NCI-H510A (cell line): ENCODE data around the gene SUSD4.
A peak's percentile ranks its signal among the peaks of the same experiment; 100 is the strongest.
"Not testable (repeated sequence)": the region's sequence is repeated elsewhere in the genome, so short reads cannot be mapped to it uniquely, and the experiment has no call there.

Experiments used
- DNase-seq: peaks from one replicate; lab custom pipeline; 2025; lab: John Stamatoyannopoulos, UW

The SUSD4 gene

DNA sequence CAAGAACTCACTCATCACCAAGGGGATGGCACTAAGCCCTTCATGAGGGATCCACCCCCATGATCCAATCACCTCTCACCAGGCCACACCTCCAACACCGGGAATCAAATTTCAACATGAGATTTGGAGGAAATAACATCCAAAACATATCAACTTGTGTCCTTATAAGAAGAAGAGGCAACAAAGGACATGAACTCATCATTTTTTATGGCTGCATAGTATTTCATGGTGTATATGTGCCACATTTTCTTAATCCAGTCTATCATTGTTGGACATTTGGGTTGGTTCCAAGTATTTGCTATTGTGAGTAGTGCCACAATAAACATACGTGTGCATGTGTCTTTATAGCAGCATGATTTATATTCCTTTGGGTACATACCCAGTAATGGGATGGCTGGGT, 112.6 kb downstream of the SUSD4 start:
- DNase-seq, result not testable (repeated sequence)

DNA sequence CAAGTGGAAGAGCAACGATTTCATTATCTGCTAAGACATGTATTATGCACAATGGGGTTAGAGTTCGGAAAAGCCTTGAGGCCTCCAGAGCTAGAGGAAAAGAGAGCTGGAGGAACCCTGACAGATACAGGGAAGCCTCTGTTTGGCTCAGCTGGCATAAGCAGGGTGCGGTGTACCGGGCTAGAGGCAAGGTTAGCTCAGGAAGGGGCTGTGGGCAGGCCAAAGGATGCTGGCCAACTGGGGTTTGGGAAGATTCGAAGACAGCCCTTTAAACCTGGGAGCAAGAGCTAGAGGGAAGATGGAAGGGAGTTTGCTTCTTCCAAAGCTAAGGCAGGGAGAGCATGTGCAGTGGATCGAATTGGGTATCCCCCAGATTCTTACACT, 113.4 kb downstream of the SUSD4 start:
- no peak for DNase-seq

DNA sequence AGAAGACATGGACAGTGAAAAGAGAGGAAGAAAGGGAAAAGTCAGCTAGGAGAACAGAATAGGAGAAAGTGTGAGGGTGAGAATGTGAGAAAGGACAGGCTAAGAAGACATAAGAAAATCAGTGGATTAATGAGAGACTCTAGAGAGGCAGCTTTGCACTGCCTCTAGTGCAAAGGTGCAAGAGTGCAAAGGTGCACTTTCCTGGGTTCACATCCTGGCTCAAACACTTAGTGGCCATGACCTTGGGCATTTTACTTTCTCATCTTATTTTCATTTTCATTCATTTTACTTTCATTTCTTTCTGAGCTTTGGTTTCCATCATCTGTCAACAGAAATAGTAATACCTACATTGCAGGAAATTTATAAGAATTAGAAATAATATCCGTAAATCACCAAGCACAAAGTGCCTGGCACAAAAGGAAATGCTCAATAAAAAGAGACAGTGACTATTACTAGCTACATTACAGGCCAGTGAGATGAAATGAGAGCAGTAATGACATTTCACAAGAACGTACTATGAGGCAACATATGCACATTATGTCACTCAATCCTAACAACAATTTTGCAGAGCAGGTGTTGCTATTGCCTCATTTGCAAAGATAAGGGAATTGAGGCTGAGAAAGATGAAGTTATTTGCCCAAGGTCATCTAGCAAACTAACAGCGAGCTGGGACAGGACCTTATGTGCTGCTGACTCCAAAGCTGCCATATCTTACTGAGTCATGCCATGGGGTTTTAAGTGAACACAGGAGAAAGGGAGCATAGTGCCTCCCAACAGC, 113.9 kb downstream of the SUSD4 start:
- no peak for DNase-seq

DNA sequence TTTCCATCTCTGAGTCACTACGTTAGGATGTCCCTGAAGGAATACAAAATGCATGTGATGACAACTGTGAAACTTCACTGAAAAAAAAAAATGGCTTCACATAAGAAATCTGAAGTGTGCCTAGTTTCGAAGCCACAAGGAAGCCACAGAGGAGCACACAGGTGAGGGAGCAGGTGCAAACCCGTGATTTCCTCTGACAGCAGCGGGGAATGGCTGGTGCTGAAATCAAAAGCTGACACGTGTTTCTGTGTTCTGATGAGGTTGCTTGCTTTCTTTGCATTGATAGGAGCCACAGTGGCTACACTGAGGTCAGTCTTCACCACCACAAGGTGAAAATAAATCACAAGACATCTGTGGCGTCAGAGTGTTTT, 115.2 kb downstream of the SUSD4 start:
- DNase-seq, result peak; percentile 31

DNA sequence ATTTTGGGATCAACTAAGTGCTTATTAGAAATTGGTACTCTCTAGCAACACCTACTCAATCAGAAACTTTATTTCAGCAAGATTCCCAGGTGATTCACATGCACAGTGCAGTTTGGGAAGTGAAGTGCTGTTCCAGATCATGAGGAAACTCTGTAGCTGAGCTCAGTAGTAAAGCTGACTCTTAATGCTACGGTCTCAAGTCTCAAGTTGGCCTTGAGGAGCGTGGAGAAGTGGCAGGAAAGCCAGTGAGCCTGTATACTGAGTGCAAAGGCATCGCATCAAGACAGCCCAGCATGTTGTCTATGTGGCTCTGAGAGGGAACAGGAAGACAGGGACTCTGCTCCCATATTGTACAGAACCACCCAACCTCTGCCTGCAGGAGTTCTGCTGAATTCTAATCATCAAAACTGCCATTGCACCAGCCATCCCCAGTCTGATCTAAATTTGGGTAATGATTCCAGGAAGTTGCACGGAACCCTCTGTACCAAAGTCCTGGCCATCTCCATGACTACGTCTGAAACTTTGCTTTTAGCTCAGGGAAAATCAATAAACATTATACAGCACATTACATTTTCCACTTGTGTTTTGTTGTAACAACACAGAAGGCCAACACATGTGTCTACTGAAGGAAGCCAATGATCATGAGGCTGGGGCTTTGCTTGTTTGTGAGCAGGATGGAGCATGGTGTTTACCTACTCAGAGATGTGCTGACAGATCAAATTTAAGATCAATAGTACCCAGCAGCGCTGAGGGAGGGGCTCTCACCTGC, 115.8 kb downstream of the SUSD4 start:
- peak; percentile 31 for DNase-seq

DNA sequence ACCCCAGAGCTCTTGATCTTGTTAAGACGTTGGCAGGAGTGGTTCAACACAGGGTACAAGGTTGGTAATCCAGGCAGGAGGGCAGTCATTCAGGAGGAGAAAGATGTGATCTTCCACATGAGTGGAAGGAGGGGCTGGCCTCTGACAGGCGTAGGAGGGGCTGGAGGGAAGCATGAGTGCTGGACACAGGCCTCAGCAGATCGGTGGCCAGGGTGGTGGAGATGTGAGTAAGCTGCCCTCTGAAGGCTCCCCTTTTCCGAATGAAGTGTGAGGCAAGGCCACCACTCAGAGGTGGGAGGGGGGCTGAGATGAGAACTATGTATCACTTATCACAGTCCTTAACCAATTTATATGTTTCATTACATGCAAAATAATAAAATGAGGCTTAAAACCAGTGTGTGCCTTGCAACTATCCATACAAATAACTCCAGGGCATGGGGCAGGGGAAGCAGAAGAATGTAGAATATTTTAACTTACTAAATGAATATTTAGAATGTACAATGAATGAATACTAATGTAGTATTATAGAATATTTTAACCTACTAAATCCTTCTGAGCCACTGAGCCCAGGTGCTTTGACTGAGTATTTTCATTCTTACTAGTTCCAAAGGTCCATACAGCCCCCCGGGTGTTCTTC, 117.4 kb downstream of the SUSD4 start:
- DNase-seq, result no peak

DNA sequence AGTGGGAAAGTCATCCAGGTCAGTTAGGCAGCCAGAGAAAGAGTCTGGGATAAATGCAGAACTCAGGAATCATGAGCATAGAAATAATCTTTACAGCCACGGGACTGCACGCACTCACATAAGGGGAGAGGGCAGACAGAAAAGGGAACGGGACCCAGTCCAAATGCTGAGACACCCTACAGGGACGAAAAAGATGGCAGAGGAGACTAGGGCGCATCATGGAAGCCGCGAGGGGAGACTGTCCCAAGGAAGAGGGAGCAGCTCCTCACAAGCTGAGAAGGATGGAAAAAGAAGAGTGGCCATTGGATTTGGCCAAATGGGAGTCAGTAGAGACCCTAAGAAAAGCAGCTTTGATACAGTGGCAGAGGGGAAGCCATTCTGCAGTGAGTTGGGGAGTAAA, 118.0 kb downstream of the SUSD4 start:
- DNase-seq, result no peak

DNA sequence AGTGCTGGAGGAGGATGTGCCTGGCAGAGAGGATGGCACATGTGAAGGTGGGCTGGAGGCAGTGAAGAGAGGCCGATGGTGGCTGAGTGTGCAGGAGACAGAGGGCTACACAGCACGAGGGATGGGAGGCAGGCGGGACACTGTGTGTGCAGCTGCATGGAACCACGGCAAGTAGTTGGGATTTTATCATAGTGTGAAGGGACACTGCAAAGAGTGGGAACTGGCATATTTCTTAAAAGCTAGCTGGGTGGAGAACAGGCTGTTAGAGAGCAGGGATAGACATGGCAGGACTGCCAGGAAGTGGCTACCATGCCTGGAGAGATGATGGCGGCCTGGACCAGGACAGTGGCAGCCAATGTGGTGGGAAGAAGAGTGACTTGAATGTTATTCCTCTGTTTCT, 118.6 kb downstream of the SUSD4 start:
- no peak for DNase-seq

DNA sequence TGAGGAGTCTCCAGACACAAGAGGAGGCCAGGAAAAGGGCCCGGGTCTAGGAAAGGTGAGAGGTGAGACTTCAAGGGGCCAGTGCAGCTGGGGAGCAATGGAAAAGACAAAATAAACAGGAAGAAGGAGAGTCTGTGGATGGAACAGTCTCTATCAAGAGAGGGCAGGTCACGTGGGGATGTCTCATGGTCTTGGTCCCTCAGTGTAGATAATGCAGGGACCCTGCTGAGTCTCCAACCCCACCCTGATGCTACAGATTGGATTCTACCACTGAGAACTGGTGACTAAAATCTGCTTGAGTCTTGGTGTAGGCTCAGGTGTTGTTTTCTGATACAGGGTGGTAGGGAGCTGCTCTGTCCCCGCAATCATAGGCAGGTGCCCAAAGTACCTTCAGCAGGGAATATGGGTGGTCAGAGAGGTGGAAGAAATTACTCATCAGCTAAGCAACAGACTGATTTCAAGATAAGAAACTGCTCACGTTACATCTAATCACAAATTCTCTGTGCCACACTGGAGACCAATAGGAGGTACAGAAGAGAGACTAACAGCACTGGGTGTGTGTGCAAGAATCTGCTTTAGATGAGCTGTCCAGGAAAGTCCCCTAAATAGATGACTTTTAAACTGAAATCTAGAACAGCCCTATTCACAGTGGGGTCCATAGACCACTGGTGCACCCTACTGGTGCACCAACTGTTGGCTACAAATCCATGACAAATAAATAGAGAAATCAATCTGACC, 119.4 kb downstream of the SUSD4 start:
- DNase-seq, result no peak

DNA sequence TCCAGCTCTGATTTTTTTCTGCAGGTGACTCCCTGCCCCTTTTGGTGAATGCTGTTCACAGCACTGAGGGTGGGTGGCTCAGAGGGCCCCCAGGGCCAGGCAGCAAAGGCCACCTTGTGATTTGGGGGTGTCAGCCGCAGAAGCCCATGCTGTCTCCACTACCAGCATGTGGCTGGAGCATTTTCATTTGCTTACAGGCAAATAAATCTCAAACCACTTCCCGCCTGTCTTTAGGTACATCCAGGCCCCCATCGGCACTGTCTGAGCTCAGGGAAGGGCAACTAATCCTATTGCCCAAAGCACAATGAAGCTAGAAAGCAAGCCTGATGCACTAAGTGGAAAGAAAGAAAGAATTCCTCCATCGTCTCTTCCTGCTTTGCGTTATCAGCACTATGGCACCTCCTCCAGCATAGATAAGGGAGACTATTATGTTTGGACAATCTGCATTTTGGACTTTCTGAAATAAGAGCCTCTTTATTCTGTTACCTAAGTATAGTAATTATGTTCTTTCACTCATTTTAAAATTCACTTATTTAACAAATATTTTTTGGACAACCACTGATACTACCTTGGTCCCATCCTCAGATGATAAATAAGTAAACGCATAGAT, 120.4 kb downstream of the SUSD4 start:
- no peak for DNase-seq

DNA sequence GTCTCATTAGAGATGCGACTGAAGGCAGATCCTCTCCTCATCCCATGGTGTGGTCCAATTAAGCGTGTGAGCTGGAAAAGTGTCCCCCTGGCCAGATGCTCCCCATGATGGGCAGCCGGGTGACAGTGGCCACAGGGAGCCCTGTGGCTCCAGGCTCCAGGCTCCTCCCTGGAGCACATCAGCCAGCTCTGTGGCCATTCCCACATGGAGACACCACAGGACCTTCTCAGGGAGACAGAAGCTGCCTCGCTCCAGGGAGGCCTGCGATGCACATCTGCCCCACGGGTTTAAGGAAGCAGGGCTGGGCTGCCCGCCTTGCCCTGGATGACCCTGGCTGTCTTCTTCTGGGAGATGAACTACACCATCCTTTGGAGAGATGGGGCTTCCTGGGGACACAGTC, 121.0 kb downstream of the SUSD4 start:
- DNase-seq, result no peak

DNA sequence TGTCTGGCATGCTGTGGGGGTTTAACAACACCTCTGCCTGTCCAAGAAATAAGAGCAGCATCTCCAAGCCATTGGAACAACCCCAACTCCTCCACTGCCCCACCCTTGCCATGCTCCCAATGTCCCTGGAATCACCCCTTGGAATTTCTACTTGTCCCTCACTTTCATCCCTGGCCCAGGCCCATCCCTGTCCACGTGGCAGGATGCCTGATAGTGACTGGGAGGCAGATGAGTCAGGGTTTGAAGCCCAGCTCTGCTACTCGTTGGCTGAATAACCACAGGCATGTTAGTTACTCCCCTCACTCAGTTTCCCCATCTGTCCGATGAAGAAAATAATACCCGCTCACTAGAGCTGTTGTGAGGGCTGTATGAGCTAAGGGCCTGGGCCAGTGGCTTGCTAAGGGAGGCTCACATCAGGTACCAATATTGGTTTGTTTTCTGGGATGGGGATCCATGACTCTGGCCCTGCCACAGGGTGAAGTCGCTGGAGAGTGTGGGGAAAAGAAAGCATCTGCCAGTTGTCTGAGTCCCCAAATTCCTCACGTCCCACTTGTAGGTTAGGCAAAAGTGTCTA, 121.5 kb downstream of the SUSD4 start:
- no peak for DNase-seq

DNA sequence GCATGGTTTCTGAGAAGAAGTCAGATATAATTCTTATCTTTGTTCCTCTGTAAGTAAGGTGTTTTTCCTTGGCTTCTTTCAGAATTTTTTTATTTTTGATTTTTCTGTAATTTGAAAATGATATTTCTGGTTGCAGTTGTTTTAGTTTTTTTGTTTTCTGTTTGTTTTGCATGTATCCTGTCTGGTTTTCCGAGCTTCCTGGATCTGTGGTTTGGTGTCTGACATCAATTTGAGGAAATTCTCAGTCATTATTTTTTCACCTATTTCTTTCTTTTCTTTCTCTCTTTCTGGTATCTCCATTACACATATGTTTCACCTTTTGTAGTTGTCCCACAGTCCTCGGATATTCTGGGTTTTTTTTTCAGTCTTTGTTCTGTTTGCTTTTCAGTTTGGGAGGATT, 123.9 kb downstream of the SUSD4 start:
- DNase-seq, result no peak

DNA sequence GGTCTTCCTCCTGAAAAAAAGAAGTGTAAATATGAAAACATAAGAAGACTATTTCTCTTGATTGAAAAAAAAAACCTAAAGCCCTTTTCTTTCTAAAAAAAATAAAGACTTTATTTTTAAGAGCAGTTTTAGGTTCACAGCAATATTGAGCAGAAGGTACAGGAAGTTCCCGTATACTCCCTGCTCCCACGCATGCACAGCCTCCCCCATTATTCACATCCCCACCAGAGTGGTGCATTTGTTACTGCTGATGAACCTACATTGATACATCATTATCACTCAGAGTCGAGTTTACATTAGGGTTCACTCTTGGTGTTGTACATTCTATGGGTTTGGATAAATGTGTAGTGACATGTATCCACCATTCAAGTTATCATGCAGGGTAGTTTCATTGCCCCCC, 128.9 kb downstream of the SUSD4 start:
- no peak for DNase-seq

DNA sequence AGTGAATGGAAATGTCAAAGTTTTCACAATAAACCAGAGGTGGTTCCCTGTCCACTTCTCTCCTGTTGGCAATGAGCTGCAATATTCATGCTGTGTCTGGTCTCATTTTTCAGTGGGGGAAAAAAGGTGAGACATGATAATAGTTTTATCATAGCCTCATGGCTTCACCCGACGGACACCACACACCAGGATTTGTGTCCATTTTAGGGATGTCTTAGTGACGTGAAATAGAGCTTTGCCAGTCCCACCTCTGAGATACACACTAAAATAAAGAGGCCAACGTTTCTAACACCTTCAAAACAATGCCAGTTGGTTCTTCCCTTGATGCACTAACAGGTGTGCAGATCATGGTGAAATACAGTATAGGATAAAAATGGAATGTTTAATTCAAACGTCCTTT, 129.4 kb downstream of the SUSD4 start:
- DNase-seq, result no peak

DNA sequence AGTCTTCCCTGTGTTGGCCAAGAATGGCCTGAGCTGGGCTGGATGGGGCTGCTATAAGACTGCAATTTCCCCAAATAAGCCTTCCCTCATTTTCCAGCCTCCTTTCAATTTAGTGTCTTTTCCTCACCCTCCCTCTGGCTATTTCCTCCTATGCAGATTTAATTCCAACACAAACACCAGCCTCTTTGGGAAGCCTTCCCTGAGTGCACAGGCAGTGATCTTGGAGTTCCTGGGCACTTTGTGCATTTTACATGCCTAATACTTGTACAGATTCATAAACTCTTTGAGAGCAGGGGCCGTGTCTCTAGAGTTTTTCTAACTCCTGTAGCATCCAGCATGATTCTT, 129.8 kb downstream of the SUSD4 start:
- DNase-seq, result no peak

DNA sequence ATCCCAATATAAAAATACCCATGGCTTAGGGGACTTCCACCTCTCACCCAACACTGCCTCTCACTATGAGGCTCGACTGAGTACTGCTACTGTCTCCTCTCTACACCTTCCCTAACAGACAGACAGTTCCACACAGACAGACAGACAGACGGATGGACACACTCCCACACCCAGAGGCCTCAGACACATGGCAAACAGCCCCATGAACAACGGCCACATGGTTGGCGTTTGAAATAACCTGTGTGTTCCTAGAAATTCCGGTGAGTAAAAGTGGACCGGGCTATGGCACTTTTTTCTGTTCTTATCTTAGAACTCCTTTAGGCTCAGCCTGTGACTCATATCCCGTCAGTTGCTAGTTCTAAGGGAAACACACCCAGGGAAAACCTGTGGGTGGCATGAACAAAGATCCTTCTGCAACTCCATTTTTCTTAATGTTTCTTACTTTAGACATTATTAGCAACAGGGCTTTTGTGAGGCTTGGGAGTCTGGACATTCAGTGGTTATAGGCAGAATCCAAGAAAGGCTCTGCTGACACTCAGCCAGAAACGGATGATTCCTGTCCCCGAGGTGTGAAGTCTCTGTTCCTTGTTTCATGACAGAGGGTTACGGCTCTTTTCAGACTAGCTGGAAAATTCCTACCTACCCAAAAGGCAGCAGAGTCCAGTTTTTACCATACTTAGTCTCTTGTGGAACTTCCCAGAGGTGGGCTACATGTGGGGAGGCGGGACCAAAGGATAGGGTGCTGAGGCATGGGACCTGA, 130.4 kb downstream of the SUSD4 start:
- DNase-seq, result no peak

DNA sequence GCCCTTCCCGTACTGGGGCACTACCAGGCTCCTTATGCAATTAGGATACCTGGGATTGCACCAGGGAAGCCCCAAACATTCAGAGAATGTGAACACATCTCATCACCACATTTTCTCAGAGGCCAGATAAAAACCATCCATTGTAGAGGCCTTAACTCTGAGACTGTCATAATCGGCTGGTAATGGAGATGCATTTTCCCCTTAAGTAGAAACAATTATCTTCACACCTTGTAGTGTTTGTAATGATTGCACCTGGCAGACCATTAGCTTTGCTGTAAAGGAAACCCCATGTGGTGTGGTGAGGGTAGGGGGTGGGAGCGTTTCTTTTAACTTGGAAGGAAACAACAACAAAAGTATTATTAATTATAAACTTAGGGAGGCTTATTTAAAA, 131.0 kb downstream of the SUSD4 start:
- no peak for DNase-seq

DNA sequence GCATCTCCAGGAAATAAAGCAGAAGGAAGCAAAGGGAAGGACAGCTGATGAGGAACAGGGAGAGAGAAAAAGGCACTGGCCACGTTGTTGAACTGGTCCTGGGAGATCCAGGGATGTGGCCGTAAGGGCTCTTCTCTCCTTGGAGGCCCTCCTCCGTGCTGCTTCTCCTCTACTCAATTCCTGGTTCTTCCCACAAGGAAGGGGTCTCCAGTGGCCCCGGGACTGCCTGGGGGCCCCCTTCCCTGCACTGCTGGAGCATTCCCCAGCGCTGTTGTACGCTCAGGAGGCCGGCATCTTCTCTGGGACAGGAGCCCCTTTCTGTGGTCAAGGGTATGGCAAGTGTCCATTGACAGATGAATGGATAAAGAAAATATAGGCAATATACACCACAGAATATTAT, 132.4 kb downstream of the SUSD4 start:
- no peak for DNase-seq

DNA sequence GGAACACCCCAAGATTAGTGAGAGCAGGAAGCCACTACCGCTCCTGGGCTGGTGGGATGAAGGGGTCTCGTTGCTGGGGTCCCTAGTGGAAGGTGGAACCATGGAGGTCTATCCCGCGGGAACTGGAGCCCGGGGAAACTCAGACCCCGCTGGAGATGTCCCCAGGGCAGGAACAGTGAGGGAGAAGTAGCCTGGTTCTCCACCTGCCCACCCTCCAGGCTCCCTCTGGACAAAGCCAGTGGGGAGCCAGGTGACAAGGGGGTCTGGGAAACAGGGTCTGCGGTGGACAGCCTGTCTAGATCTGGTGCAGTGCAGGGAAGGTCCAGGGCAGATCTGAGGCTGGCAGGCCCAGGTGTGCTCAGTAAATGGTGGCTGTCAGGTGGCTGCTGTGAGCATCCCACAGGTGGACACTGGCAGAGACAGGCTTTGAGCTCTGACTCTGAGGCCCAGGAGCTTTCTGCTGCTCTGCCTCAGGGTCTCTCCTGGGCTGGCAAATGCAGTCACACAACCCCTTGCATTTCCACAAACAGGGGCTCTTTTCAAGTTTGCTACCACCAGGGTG, 132.9 kb downstream of the SUSD4 start:
- no peak for DNase-seq
